ENCODE data around the gene ZNF286A.

- TF ChIP-seq, protein P1, sequence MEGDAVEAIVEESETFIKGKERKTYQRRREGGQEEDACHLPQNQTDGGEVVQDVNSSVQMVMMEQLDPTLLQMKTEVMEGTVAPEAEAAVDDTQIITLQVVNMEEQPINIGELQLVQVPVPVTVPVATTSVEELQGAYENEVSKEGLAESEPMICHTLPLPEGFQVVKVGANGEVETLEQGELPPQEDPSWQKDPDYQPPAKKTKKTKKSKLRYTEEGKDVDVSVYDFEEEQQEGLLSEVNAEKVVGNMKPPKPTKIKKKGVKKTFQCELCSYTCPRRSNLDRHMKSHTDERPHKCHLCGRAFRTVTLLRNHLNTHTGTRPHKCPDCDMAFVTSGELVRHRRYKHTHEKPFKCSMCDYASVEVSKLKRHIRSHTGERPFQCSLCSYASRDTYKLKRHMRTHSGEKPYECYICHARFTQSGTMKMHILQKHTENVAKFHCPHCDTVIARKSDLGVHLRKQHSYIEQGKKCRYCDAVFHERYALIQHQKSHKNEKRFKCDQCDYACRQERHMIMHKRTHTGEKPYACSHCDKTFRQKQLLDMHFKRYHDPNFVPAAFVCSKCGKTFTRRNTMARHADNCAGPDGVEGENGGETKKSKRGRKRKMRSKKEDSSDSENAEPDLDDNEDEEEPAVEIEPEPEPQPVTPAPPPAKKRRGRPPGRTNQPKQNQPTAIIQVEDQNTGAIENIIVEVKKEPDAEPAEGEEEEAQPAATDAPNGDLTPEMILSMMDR (conservative IDR thresholded peaks at IDR 0.05 in 1 of 2, IDR thresholded peaks at IDR 0.05 in 1 of 2; ENCODE audit: low read depth in 1 of 2, low read length in 2 of 2) = no peak
- TF ChIP-seq EZH2 (IDR thresholded peaks at IDR 0.05; ENCODE audit: low read length, missing control alignments) = no peak
These were observed 44.5 kb upstream of the ZNF286A start for GRCh38 chr17:15654886-15655561.
